ENCODE measurements around the gene ANP32A.

The ANP32A gene

DNA sequence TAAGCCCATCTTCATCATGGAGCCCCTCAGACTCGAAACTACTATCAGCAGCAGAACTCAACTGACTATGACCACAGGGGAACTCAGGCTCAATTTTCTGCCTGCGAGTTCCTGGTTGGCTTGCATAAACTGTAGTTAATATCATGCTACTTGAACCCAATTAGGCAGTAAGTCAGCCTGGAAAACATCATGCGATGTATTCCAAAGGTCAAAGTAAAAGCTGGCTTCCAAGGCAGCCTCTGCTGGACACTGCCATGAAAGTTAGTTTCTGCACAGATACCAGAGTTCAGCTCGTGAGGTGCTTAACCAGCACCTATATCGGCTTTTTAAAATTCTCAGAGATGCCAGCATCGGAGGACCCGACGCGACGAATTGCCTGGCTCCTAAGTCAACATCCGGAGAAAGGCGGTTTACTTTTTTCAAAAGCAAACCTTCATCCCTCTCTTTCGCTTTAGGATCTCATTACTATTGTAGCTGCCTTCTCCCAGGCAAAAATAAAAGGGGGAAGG lies 3.8 kb downstream of the ANP32A start:
- TF ChIP-seq FOXP2 (optimal IDR thresholded peaks at IDR 0.05; ENCODE audit: borderline replicate concordance, extremely low read depth, extremely low read length, insufficient read depth) (no peak), SIN3A (IDR thresholded peaks at IDR 0.05; ENCODE audit: borderline replicate concordance, insufficient read depth, low read length) (no peak), POLR2AphosphoS5 (IDR thresholded peaks at IDR 0.05; ENCODE audit: low read depth, low read length) (no peak), TAF1 (IDR thresholded peaks at IDR 0.05; ENCODE audit: borderline replicate concordance, insufficient read depth, low read length) (no peak)
- TF ChIP-seq, protein P1, sequence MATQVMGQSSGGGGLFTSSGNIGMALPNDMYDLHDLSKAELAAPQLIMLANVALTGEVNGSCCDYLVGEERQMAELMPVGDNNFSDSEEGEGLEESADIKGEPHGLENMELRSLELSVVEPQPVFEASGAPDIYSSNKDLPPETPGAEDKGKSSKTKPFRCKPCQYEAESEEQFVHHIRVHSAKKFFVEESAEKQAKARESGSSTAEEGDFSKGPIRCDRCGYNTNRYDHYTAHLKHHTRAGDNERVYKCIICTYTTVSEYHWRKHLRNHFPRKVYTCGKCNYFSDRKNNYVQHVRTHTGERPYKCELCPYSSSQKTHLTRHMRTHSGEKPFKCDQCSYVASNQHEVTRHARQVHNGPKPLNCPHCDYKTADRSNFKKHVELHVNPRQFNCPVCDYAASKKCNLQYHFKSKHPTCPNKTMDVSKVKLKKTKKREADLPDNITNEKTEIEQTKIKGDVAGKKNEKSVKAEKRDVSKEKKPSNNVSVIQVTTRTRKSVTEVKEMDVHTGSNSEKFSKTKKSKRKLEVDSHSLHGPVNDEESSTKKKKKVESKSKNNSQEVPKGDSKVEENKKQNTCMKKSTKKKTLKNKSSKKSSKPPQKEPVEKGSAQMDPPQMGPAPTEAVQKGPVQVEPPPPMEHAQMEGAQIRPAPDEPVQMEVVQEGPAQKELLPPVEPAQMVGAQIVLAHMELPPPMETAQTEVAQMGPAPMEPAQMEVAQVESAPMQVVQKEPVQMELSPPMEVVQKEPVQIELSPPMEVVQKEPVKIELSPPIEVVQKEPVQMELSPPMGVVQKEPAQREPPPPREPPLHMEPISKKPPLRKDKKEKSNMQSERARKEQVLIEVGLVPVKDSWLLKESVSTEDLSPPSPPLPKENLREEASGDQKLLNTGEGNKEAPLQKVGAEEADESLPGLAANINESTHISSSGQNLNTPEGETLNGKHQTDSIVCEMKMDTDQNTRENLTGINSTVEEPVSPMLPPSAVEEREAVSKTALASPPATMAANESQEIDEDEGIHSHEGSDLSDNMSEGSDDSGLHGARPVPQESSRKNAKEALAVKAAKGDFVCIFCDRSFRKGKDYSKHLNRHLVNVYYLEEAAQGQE (IDR thresholded peaks at IDR 0.05; ENCODE audit: insufficient read depth in 1 of 2, low read depth in 2 of 2, low read length in 2 of 2) = no peak

DNA sequence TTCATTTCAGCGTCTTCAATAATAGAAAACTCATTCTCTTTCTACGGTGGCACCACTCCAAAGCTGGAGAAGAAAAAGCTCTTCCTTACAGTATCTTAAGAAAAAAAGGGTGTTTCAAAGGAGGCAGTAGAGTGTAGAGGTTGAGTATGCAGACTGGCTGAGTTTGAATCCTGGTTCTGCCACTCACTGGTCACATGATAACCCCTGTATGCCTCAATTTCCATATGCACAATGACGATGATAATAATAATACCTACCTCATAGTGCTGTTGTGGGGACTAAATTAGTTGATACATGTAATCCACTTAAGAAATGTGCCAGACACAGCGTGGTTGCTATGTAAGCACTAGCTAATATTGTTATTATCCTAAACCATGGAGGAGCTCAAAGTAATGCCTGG lies 4.5 kb downstream of the ANP32A start:
- TF ChIP-seq SIN3A (IDR thresholded peaks at IDR 0.05; ENCODE audit: borderline replicate concordance, insufficient read depth, low read length) = no peak
- no peak for TF ChIP-seq POLR2AphosphoS5 (IDR thresholded peaks at IDR 0.05; ENCODE audit: low read depth, low read length)
- TF ChIP-seq, protein P1 (IDR thresholded peaks at IDR 0.05; ENCODE audit: insufficient read depth in 1 of 2, low read depth in 2 of 2, low read length in 2 of 2) = no peak
- no peak for TF ChIP-seq TAF1 (IDR thresholded peaks at IDR 0.05; ENCODE audit: borderline replicate concordance, insufficient read depth, low read length)
- no peak for TF ChIP-seq FOXP2 (optimal IDR thresholded peaks at IDR 0.05; ENCODE audit: borderline replicate concordance, extremely low read depth, extremely low read length, insufficient read depth)

DNA sequence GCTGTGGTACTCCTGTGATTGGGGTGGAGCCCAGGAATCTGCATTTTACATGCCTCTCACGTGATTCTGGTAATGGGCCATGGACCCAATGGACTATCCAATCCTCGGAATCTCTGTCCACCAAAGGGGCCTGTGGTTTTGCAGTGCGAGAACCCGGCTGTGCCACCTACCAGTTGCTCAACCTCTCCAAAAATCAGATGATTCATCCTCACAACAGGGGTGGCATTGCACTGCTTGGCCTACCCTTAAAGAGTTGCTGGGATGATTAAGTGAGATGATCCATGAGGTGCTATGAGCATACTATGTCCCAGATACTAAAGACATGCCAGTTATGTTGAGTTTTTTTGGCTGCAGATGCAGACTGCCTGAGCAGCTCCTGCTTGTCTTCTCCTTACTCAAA lies 5.1 kb downstream of the ANP32A start:
- no peak for TF ChIP-seq POLR2AphosphoS5 (IDR thresholded peaks at IDR 0.05; ENCODE audit: low read depth, low read length)
- TF ChIP-seq SIN3A (IDR thresholded peaks at IDR 0.05; ENCODE audit: borderline replicate concordance, insufficient read depth, low read length) = no peak
- TF ChIP-seq, protein P1 (IDR thresholded peaks at IDR 0.05; ENCODE audit: insufficient read depth in 1 of 2, low read depth in 2 of 2, low read length in 2 of 2) = no peak
- no peak for TF ChIP-seq FOXP2 (optimal IDR thresholded peaks at IDR 0.05; ENCODE audit: borderline replicate concordance, extremely low read depth, extremely low read length, insufficient read depth)
- no peak for TF ChIP-seq TAF1 (IDR thresholded peaks at IDR 0.05; ENCODE audit: borderline replicate concordance, insufficient read depth, low read length)

DNA sequence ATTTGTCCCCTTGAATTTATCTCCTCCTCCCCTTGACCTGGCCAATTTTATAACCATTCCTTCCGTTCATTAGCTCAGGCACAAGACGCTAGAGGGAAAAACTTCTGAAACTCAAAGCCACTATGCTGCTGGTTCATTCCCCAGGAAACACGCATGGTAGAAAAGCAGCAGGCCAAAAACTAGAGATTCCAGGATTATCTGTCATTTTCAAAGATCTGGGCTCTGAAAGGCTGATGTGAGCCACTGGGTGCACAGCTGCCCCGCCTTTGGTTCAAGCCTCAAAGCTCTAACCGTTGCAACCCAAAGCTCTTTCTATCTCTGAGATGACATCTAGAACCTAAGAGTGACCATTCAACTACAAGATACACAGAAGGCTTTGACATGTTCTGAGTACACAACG lies 6.1 kb downstream of the ANP32A start:
- TF ChIP-seq TAF1 (IDR thresholded peaks at IDR 0.05; ENCODE audit: borderline replicate concordance, insufficient read depth, low read length) (no peak), FOXP2 (optimal IDR thresholded peaks at IDR 0.05; ENCODE audit: borderline replicate concordance, extremely low read depth, extremely low read length, insufficient read depth) (no peak), POLR2AphosphoS5 (IDR thresholded peaks at IDR 0.05; ENCODE audit: low read depth, low read length) (no peak), SIN3A (IDR thresholded peaks at IDR 0.05; ENCODE audit: borderline replicate concordance, insufficient read depth, low read length) (no peak)
- TF ChIP-seq, protein P1 (IDR thresholded peaks at IDR 0.05; ENCODE audit: insufficient read depth in 1 of 2, low read depth in 2 of 2, low read length in 2 of 2) = no peak
